A549 (cell line): ENCODE data around the gene TSGA10IP. TPM values are rescaled to one million over a fixed set of nuclear protein-coding genes. Genes with fewer than 3 reads are reported as not detected.
A peak's percentile ranks its signal among the peaks of the same experiment; 100 is the strongest.

Experiments used
- ATAC-seq, 2 experiments: fragments of 200-7000 bp in 1 of 2; fragments of >200 bp in 1 of 2; cut with Nextera tagmentation in 1 of 2; cut with Tn5 transposase in 1 of 2; 3 replicates each; pipeline versions ENCODE4 v1.8.0 to v1.9.1; 2018 to 2020; ENCODE audit warnings: mild to moderate bottlenecking in 1 of 2, moderate library complexity in 1 of 2
- CTCF ChIA-PET: fragments of 300-600 bp; sonication (Branson Sonifier 250); formaldehyde crosslinking; extraction: SDS; loops from one replicate; lab custom pipeline; 2021; ENCODE audit warnings: antibody characterized with exemption, inconsistent platforms; lab: Yijun Ruan, JAX
- POLR2A ChIA-PET: fragments of 350-600 bp; formaldehyde crosslinking; extraction: SDS; loops from one replicate; lab custom pipeline; 2021; ENCODE audit warnings: antibody characterized with exemption, inconsistent platforms; lab: Yijun Ruan, JAX
- DNase-seq, 2 experiments: peaks; one replicate each; pipeline versions ENCODE4 v3.0.0 to v3.0.0-alpha.2; 2011 to 2016; ENCODE audit warnings: low read depth in 1 of 2, low spot score in 1 of 2
- FAIRE-seq: peaks from 2 replicates; lab custom pipeline; 2011; peaks lifted over from hg19 to GRCh38; lab: Jason Lieb, UNC
- H3K27ac ChIP-seq, 2 experiments: fragments of >200 bp; sonication (Bioruptor Twin); formaldehyde crosslinking; 3 replicates each; pipeline ENCODE4 v1.5.1; 2016 to 2017
- H3K4me1 ChIP-seq: fragments of >200 bp; sonication (Bioruptor Twin); formaldehyde crosslinking; 3 replicates; pipeline ENCODE4 v1.6.1; 2016
- H3K4me2 ChIP-seq: fragments of >200 bp; sonication (Bioruptor Twin); formaldehyde crosslinking; 3 replicates; pipeline ENCODE4 v1.6.1; 2016
- H3K4me3 ChIP-seq: fragments of >200 bp; sonication (Bioruptor Twin); formaldehyde crosslinking; 3 replicates; pipeline ENCODE4 v1.5.1; 2016
- H3K9me3 ChIP-seq: fragments of >200 bp; sonication (Bioruptor Twin); formaldehyde crosslinking; 3 replicates; pipeline ENCODE4 v1.6.1; 2016
- BCL3 ChIP-seq: fragments of >200 bp; sonication (Bioruptor Twin); formaldehyde crosslinking; IDR thresholded peaks from 3 replicates; pipeline ENCODE4 v1.6.1; 2016
- CBX8 ChIP-seq: fragments of 200-600 bp; sonication (generic); IDR thresholded peaks from 2 replicates; pipeline ENCODE4 v1.6.1; 2016
- ELK1 ChIP-seq: fragments of 150-350 bp; IDR thresholded peaks from 2 replicates; pipeline ENCODE4 v1.6.1; 2014; ENCODE audit warnings: low read depth, mild to moderate bottlenecking, low read length
- EP300 ChIP-seq, 2 experiments: fragments of >200 bp; sonication (Bioruptor Twin); formaldehyde crosslinking; IDR thresholded peaks; 2 replicates in 1 of 2; 3 replicates in 1 of 2; pipeline ENCODE4 v1.6.1; 2016 to 2017
- FOSB ChIP-seq: fragments of 250-450 bp; sonication (Bioruptor Pico); IDR thresholded peaks from 2 replicates; pipeline ENCODE4 v1.5.0; 2020; ENCODE audit warnings: mild to moderate bottlenecking, moderate library complexity
- HDAC2 ChIP-seq: fragments of 200-600 bp; sonication (generic); IDR thresholded peaks from 2 replicates; pipeline ENCODE4 v1.6.1; 2016
- HOXA7 ChIP-seq: fragments of 250-450 bp; sonication (Bioruptor Pico); IDR thresholded peaks from 2 replicates; pipeline ENCODE4 v1.5.0; 2020; ENCODE audit warnings: mild to moderate bottlenecking, moderate library complexity
- HOXB13 ChIP-seq: fragments of 250-450 bp; sonication (Bioruptor Pico); IDR thresholded peaks from 2 replicates; pipeline ENCODE4 v1.5.0; 2020; ENCODE audit warnings: low read depth, mild to moderate bottlenecking, moderate library complexity
- HOXB5 ChIP-seq: fragments of 250-450 bp; sonication (Bioruptor Pico); IDR thresholded peaks from 2 replicates; pipeline ENCODE4 v1.5.0; 2020; ENCODE audit warnings: mild to moderate bottlenecking, moderate library complexity
- MAX ChIP-seq: IDR thresholded peaks from 2 replicates; pipeline ENCODE4 v1.6.1; 2012
- MAZ ChIP-seq: fragments of 150-350 bp; IDR thresholded peaks from 2 replicates; pipeline ENCODE4 v1.6.1; 2014; ENCODE audit warnings: antibody characterized with exemption, low read depth, low read length, borderline replicate concordance
- NR3C1 ChIP-seq: fragments of >200 bp; sonication (Bioruptor Twin); formaldehyde crosslinking; IDR thresholded peaks from 3 replicates; pipeline ENCODE4 v1.6.1; 2017
- PHF8 ChIP-seq: fragments of 200-600 bp; sonication (generic); IDR thresholded peaks from 2 replicates; pipeline ENCODE4 v1.6.1; 2016; ENCODE audit warnings: low read depth, mild to moderate bottlenecking, antibody characterized with exemption, moderate library complexity, borderline replicate concordance
- RNF2 ChIP-seq: fragments of 200-600 bp; sonication (generic); IDR thresholded peaks from 2 replicates; pipeline ENCODE4 v1.6.1; 2016; ENCODE audit warnings: low read depth, mild to moderate bottlenecking, antibody characterized with exemption, moderate library complexity, borderline replicate concordance
- TFCP2L1 ChIP-seq: fragments of 250-450 bp; sonication (Bioruptor Pico); IDR thresholded peaks from 2 replicates; pipeline ENCODE4 v1.5.0; 2021; ENCODE audit warnings: mild to moderate bottlenecking
- TP53 ChIP-seq: fragments of 250-450 bp; sonication (Bioruptor Pico); IDR thresholded peaks from 2 replicates; pipeline ENCODE4 v1.5.0; 2021; ENCODE audit warnings: mild to moderate bottlenecking, moderate library complexity
- ZC3H11A ChIP-seq: fragments of 450-650 bp; IDR thresholded peaks from 2 replicates; pipeline ENCODE4 v1.6.1; 2014; ENCODE audit warnings: antibody characterized with exemption, mild to moderate bottlenecking
- WGBS: methylation state at CpG from one replicate; pipeline ENCODE4 v1.1.6; 2017; ENCODE audit errors: missing lambda C conversion rate; 5-methylcytosine and 5-hydroxymethylcytosine counted together
- polyA plus RNA-seq, 4 experiments: library from polyadenylated mRNA; depleted of rRNA in 3 of 4; stranded (reverse); fragments of >200 nt; fragmentation: RNase III in 1 of 4; extraction: RNeasy Plus Mini Kit Qiagen cat#74134 plus additional on column Dnase treatment in 1 of 4; gene quantifications; 2 replicates in 3 of 4; 3 replicates in 1 of 4; pipeline ENCODE4 v1.2.3, GENCODE V29; 2011 to 2017
- TF ChIP-seq, protein P1 (sequence below): fragments of >200 bp; sonication (Bioruptor Twin); formaldehyde crosslinking; IDR thresholded peaks from 3 replicates; pipeline ENCODE4 v1.5.1; 2016
- TF ChIP-seq, protein P2 (sequence below): IDR thresholded peaks from 2 replicates; pipeline ENCODE4 v1.6.1; 2012

Gene TSGA10IP
- polyA plus RNA-seq, 2 of the 4 experiments (the other 2 are of a cell fraction), result not detected

DNA sequence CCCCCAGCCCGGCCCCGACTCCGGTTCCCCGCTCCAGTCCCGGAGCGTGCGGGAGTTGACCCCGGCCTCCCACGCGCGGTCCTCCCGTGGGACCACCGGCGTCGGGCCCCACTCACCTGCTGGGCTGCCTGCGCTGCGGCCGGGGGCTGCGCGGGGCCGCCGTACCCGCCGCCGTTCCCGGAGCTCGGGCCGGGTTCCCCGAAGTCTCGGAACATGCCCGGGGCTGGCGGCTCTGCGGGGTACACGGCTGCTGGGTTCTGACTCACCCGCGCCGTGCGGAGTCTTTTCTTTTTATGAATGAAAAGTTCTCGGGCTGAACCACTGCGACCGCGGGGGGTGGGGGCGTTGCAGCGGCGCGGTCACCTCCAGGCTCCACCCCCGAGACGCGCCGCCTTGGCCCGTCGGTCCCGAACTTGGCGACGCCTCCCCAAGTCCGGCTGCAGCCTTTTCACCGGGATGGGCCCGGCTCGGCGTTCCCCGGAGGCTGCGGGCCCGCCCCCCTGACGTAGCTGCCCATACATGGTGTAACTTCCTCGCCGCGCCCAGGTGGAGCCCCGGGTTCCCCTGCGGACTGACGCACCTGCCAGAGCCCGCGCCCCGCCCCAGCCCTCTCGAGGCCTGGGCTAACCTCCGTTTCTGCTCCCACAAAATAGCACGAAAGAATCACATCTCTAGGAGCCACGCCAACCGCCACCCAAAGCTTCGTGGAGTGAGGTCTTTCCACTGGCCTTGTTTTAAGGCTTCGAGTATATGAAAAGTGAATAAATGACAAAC, 45.0 kb upstream of the TSGA10IP start, which contains the start of gene FOSL1 (continued):
- no peak for TF ChIP-seq ELK1
- no peak for TF ChIP-seq TFCP2L1 (CRISPR knock-in tag)
- peak; percentile 74 for TF ChIP-seq MAX
- TF ChIP-seq RNF2, result no peak
- no peak for TF ChIP-seq HOXA7
- 0 out of 2 replicates have a peak, but pooled peaks have one; percentile 41 for TF ChIP-seq HOXB5 (CRISPR knock-in tag)
- TF ChIP-seq HDAC2, result no peak
- no peak for TF ChIP-seq ZC3H11A
- peak; percentile 69; the same call in 1 of the 3 replicates for TF ChIP-seq BCL3
- TF ChIP-seq, protein P1, sequence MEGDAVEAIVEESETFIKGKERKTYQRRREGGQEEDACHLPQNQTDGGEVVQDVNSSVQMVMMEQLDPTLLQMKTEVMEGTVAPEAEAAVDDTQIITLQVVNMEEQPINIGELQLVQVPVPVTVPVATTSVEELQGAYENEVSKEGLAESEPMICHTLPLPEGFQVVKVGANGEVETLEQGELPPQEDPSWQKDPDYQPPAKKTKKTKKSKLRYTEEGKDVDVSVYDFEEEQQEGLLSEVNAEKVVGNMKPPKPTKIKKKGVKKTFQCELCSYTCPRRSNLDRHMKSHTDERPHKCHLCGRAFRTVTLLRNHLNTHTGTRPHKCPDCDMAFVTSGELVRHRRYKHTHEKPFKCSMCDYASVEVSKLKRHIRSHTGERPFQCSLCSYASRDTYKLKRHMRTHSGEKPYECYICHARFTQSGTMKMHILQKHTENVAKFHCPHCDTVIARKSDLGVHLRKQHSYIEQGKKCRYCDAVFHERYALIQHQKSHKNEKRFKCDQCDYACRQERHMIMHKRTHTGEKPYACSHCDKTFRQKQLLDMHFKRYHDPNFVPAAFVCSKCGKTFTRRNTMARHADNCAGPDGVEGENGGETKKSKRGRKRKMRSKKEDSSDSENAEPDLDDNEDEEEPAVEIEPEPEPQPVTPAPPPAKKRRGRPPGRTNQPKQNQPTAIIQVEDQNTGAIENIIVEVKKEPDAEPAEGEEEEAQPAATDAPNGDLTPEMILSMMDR, result no peak
- no peak for TF ChIP-seq MAZ
- TF ChIP-seq PHF8, result peak; percentile 78
- TF ChIP-seq CBX8, result no peak
- TF ChIP-seq NR3C1, result no peak
- no peak for TF ChIP-seq FOSB (CRISPR knock-in tag)
- TF ChIP-seq, protein P2, sequence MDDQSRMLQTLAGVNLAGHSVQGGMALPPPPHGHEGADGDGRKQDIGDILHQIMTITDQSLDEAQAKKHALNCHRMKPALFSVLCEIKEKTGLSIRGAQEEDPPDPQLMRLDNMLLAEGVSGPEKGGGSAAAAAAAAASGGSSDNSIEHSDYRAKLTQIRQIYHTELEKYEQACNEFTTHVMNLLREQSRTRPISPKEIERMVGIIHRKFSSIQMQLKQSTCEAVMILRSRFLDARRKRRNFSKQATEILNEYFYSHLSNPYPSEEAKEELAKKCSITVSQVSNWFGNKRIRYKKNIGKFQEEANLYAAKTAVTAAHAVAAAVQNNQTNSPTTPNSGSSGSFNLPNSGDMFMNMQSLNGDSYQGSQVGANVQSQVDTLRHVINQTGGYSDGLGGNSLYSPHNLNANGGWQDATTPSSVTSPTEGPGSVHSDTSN, result peak; percentile 65; the same call in 1 of the 2 replicates
- TF ChIP-seq HOXB13 (CRISPR knock-in tag), result no peak

DNA sequence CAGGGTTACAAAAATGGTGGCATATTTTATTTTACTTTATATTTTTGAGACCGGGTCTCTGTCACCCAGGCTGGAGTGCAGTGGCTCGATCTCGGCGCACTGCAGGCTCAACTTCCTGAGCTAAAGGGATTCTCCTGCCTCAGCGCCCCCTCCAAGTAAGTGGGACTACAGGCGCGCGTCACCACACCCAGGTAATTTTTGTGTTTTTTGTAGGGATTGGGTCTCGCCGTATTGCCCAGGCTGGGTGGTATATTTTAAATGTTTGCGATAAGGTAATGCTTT, 44.4 kb upstream of the TSGA10IP start:
- no peak for DNase-seq
- Histone ChIP-seq H3K4me2 (peak overlapping the region; percentile 90), H3K4me3 (peak overlapping the region; percentile 93; the same call in 2 of the 3 replicates), H3K9me3 (no peaks in the 10 kb centered on the region)
- ChIA-PET POLR2A (interaction anchor here (0.7 to 5.7 kb wide), 10 partner anchors 8 to 49 kb away, joined by 3 to 43 read pairs (median 7); partner anchors contain the start of genes C11orf68, CCDC85B and FIBP), CTCF (interaction anchor here (1.0 to 31.6 kb wide), 7 partner anchors 7 to 189 kb away, joined by 3 to 618 read pairs (median 5); partner anchors contain the start of genes C11orf68, CCDC85B, DRAP1 and FIBP)
- ATAC-seq, result no peak
- no peak for TF ChIP-seq EP300 (IDR thresholded peaks at IDR 0.05)
- peak; percentile 69; the same call in 1 of the 2 replicates for TF ChIP-seq TP53
- TF ChIP-seq, all 56 proteins: peak for 1
- Histone ChIP-seq H3K27ac (peak overlapping the region in 1 of 2 experiments; percentile 97; a peak in 3 of 6 replicates), H3K4me1 (peaks cover 59% of the 10 kb centered on the region)
- WGBS, result 87% methylated on average over 11 of the region's 11 CpGs
- FAIRE-seq, result no peak
